ENCODE results near the gene XXYLT1.

GRCh38 chr3:195095035-195095703, 175.8 kb downstream of the XXYLT1 start:
- TF ChIP-seq, protein P1, sequence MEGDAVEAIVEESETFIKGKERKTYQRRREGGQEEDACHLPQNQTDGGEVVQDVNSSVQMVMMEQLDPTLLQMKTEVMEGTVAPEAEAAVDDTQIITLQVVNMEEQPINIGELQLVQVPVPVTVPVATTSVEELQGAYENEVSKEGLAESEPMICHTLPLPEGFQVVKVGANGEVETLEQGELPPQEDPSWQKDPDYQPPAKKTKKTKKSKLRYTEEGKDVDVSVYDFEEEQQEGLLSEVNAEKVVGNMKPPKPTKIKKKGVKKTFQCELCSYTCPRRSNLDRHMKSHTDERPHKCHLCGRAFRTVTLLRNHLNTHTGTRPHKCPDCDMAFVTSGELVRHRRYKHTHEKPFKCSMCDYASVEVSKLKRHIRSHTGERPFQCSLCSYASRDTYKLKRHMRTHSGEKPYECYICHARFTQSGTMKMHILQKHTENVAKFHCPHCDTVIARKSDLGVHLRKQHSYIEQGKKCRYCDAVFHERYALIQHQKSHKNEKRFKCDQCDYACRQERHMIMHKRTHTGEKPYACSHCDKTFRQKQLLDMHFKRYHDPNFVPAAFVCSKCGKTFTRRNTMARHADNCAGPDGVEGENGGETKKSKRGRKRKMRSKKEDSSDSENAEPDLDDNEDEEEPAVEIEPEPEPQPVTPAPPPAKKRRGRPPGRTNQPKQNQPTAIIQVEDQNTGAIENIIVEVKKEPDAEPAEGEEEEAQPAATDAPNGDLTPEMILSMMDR (IDR thresholded peaks at IDR 0.05): no peak
- TF ChIP-seq POLR2A (IDR thresholded peaks at IDR 0.05): peak in 1 of 4 donors; percentile 30
